Measurements from ENCODE around the gene SORCS3. TPM values are rescaled to one million over a fixed set of nuclear protein-coding genes. Genes with fewer than 3 reads are reported as not detected.
A peak's percentile ranks its signal among the peaks of the same experiment; 100 is the strongest.

SORCS3 gene
- polyA plus RNA-seq, 1 donor from 2014 or later: 9.8 TPM

DNA sequence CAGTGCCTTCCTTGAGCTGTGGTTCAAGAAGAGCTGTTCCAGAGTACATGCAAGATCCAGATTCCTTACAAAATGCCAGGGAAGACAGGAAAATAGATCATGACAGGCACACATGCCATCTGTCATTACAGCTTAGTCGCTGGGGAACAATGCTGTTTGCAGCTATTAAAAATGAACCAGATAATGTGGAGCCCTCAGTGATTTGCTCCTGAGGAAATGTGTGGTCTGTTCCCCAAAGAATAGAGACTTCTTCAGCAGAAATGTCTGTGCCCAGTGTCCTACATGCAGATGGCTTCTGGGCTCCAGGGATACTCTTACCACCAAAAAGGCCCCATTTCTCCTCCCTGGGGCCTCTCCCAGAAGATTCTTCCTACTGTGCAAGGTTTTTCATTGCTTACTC lies 627.9 kb downstream of the SORCS3 start:
- Histone ChIP-seq H3K36me3 (ENCODE audit: insufficient read depth, low read length) (no peaks in the 10 kb centered on the region), H2AFZ (ENCODE audit: low read depth, low read length) (no peak overlapping the region), H3K9me2 (ENCODE audit: insufficient read depth, low read length) (no peaks in the 10 kb centered on the region), H3K9ac (ENCODE audit: low read length) (no peak overlapping the region), H3F3A (ENCODE audit: insufficient read depth, low read length, poor library complexity, severe bottlenecking) (no peaks in the 10 kb centered on the region), H3K4me2 (ENCODE audit: low read length) (no peak overlapping the region), H3K4me3 (ENCODE audit: low read length) (peak overlapping the region; percentile 2), H3K27me3 (ENCODE audit: insufficient read depth, low read depth, low read length) (no peaks in the 10 kb centered on the region), H3K9me3 (ENCODE audit: low read length) (no peaks in the 10 kb centered on the region), H4K20me1 (ENCODE audit: insufficient read depth) (no peaks in the 10 kb centered on the region), H3K27ac (ENCODE audit: low read length) (no peak overlapping the region), H3K79me2 (replicated peaks; ENCODE audit: insufficient read depth, low read length) (no peaks in the 10 kb centered on the region)
- TF ChIP-seq SMC3 (conservative IDR thresholded peaks at IDR 0.05; ENCODE audit: poor library complexity): no peak
- TF ChIP-seq EP300 (conservative IDR thresholded peaks at IDR 0.05; ENCODE audit: poor library complexity, severe bottlenecking): peak; percentile 41
- no peak for TF ChIP-seq TAF1 (IDR thresholded peaks at IDR 0.05; ENCODE audit: low read depth)
- TF ChIP-seq, protein P1, sequence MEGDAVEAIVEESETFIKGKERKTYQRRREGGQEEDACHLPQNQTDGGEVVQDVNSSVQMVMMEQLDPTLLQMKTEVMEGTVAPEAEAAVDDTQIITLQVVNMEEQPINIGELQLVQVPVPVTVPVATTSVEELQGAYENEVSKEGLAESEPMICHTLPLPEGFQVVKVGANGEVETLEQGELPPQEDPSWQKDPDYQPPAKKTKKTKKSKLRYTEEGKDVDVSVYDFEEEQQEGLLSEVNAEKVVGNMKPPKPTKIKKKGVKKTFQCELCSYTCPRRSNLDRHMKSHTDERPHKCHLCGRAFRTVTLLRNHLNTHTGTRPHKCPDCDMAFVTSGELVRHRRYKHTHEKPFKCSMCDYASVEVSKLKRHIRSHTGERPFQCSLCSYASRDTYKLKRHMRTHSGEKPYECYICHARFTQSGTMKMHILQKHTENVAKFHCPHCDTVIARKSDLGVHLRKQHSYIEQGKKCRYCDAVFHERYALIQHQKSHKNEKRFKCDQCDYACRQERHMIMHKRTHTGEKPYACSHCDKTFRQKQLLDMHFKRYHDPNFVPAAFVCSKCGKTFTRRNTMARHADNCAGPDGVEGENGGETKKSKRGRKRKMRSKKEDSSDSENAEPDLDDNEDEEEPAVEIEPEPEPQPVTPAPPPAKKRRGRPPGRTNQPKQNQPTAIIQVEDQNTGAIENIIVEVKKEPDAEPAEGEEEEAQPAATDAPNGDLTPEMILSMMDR (IDR thresholded peaks at IDR 0.05; ENCODE audit: poor library complexity, severe bottlenecking): no peak
- peak; percentile 29 for TF ChIP-seq POLR2AphosphoS5 (IDR thresholded peaks at IDR 0.05)
- TF ChIP-seq, protein P2, sequence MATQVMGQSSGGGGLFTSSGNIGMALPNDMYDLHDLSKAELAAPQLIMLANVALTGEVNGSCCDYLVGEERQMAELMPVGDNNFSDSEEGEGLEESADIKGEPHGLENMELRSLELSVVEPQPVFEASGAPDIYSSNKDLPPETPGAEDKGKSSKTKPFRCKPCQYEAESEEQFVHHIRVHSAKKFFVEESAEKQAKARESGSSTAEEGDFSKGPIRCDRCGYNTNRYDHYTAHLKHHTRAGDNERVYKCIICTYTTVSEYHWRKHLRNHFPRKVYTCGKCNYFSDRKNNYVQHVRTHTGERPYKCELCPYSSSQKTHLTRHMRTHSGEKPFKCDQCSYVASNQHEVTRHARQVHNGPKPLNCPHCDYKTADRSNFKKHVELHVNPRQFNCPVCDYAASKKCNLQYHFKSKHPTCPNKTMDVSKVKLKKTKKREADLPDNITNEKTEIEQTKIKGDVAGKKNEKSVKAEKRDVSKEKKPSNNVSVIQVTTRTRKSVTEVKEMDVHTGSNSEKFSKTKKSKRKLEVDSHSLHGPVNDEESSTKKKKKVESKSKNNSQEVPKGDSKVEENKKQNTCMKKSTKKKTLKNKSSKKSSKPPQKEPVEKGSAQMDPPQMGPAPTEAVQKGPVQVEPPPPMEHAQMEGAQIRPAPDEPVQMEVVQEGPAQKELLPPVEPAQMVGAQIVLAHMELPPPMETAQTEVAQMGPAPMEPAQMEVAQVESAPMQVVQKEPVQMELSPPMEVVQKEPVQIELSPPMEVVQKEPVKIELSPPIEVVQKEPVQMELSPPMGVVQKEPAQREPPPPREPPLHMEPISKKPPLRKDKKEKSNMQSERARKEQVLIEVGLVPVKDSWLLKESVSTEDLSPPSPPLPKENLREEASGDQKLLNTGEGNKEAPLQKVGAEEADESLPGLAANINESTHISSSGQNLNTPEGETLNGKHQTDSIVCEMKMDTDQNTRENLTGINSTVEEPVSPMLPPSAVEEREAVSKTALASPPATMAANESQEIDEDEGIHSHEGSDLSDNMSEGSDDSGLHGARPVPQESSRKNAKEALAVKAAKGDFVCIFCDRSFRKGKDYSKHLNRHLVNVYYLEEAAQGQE (IDR thresholded peaks at IDR 0.05; ENCODE audit: borderline replicate concordance): peak; percentile 39
- no peak for TF ChIP-seq RAD21 (conservative IDR thresholded peaks at IDR 0.05)
- TF ChIP-seq EZH2 (IDR thresholded peaks at IDR 0.05; ENCODE audit: borderline replicate concordance, insufficient read depth, low read length, poor library complexity, severe bottlenecking): no peak
- no peak for TF ChIP-seq MXI1 (conservative IDR thresholded peaks at IDR 0.05; ENCODE audit: poor library complexity, severe bottlenecking)

DNA sequence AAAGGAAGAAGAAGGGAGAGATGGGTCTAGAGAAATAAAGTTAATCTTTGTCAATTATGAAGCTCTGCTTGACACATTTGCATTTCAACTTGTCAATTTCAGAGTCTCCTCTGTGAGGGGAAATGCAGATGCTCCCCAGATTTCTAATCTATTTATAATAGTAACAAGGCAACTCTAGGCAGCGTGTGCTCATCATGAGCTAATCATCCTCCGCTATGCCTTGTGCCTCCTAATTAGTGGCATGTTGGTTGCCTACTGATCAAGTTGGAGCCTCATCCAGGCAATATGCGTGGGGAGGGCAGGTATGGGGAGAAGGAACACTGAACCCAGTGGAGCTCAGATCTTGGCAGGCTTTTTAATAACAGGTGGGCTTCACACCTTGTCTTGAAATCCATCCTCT lies 628.6 kb downstream of the SORCS3 start:
- no peak overlapping the region for H3K27ac ChIP-seq (ENCODE audit: low read length)
- H3K27me3 ChIP-seq (ENCODE audit: insufficient read depth, low read depth, low read length): no peaks in the 10 kb centered on the region
- H4K20me1 ChIP-seq (ENCODE audit: insufficient read depth): no peaks in the 10 kb centered on the region
- peak overlapping the region; percentile 2 for H3K4me3 ChIP-seq (ENCODE audit: low read length)
- H3F3A ChIP-seq (ENCODE audit: insufficient read depth, low read length, poor library complexity, severe bottlenecking): no peaks in the 10 kb centered on the region
- no peak overlapping the region for H3K4me2 ChIP-seq (ENCODE audit: low read length)
- no peaks in the 10 kb centered on the region for H3K9me2 ChIP-seq (ENCODE audit: insufficient read depth, low read length)
- H2AFZ ChIP-seq (ENCODE audit: low read depth, low read length): no peak overlapping the region
- no peaks in the 10 kb centered on the region for H3K36me3 ChIP-seq (ENCODE audit: insufficient read depth, low read length)
- no peaks in the 10 kb centered on the region for H3K79me2 ChIP-seq (replicated peaks; ENCODE audit: insufficient read depth, low read length)
- no peaks in the 10 kb centered on the region for H3K9me3 ChIP-seq (ENCODE audit: low read length)
- no peak overlapping the region for H3K9ac ChIP-seq (ENCODE audit: low read length)
- TF ChIP-seq, protein P1 (IDR thresholded peaks at IDR 0.05; ENCODE audit: poor library complexity, severe bottlenecking): no peak
- TF ChIP-seq, protein P2 (IDR thresholded peaks at IDR 0.05; ENCODE audit: borderline replicate concordance): no peak
- TF ChIP-seq EP300 (conservative IDR thresholded peaks at IDR 0.05; ENCODE audit: poor library complexity, severe bottlenecking) (no peak), RAD21 (conservative IDR thresholded peaks at IDR 0.05) (no peak), TAF1 (IDR thresholded peaks at IDR 0.05; ENCODE audit: low read depth) (no peak), EZH2 (IDR thresholded peaks at IDR 0.05; ENCODE audit: borderline replicate concordance, insufficient read depth, low read length, poor library complexity, severe bottlenecking) (no peak), SMC3 (conservative IDR thresholded peaks at IDR 0.05; ENCODE audit: poor library complexity) (no peak), POLR2AphosphoS5 (IDR thresholded peaks at IDR 0.05) (no peak), MXI1 (conservative IDR thresholded peaks at IDR 0.05; ENCODE audit: poor library complexity, severe bottlenecking) (no peak)
